Stimulated activated CD4-positive, alpha-beta T cell treated with anti-CD3 and anti-CD28 coated beads, Interleukin-4, amount 100 ng/mL, for 1 hour (primary cell): ENCODE measurements around the gene ZNF292.
"Not testable (repeated sequence)": the region's sequence is repeated elsewhere in the genome, so short reads cannot be mapped to it uniquely, and the experiment has no call there.

Source experiments
- DNase-seq: peaks from one replicate; pipeline ENCODE4 v3.0.0-alpha.2; 2020

The ZNF292 gene

GRCh38 chr6:87283461-87283860 is 128.1 kb downstream of the ZNF292 start:
- DNase-seq = no peak

GRCh38 chr6:87287251-87287650 is 131.9 kb downstream of the ZNF292 start:
- no peak for DNase-seq

- DNase-seq = no peak
Measured at GRCh38 chr6:87289571-87289970, 134.2 kb downstream of the ZNF292 start.

GRCh38 chr6:87291883-87292282 is 136.5 kb downstream of the ZNF292 start:
- DNase-seq = no peak

- no peak for DNase-seq
Measured at GRCh38 chr6:87293526-87293925, 138.2 kb downstream of the ZNF292 start.

- DNase-seq = no peak
Measured at GRCh38 chr6:87297119-87297518, 141.8 kb downstream of the ZNF292 start.

- not testable (repeated sequence) for DNase-seq
Measured at GRCh38 chr6:87301277-87301676, 145.9 kb downstream of the ZNF292 start.

- DNase-seq = no peak
Measured at GRCh38 chr6:87308970-87309369, 153.6 kb downstream of the ZNF292 start.

- no peak for DNase-seq
Measured at GRCh38 chr6:87312860-87313259, 157.5 kb downstream of the ZNF292 start.
